Measurements from ENCODE around the gene FGFBP1. TPM values are rescaled to one million over a fixed set of nuclear protein-coding genes. Genes with fewer than 3 reads are reported as not detected.

The FGFBP1 gene
- total and polyA plus RNA-seq, 3 donors from 2014 or later = 1.1 TPM; not detected in 2

DNA sequence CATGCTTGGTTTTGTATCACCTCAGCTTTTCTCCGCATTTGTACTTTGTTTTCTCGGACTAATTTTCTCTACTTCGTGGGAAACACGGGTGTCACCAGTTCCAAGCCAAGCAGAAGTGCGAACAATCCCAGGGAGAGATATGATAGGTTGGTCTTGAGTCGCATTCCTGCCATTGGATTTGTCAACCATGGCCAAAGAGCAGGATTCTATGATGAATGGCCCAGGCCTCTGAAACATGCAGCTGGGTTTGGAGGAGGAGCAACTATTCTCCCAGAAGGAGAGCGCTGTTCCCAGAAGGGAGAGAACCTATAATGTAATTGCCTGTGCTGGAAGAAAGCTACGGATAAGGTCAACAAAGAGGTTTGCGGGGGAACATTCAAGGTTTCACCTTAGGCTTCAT, 10.3 kb upstream of the FGFBP1 start:
- Histone ChIP-seq H3K4me3 (no peak overlapping the region), H3K36me3 (ENCODE audit: low read depth, missing control alignments) (no peaks in the 10 kb centered on the region), H3K27me3 (no peaks in the 10 kb centered on the region), H3K27ac (no peak overlapping the region), H3K9me3 (no peaks in the 10 kb centered on the region), H3K4me1 (no peaks in the 10 kb centered on the region)
- DNase-seq = no peak
- 84 to 96% methylated on average over 9 of the region's 9 CpGs for WGBS, 2 donors
- intact Hi-C loops (cut with DNase I; ENCODE audit: low total_unique reads) = no loop called here
- TF ChIP-seq, protein P1, sequence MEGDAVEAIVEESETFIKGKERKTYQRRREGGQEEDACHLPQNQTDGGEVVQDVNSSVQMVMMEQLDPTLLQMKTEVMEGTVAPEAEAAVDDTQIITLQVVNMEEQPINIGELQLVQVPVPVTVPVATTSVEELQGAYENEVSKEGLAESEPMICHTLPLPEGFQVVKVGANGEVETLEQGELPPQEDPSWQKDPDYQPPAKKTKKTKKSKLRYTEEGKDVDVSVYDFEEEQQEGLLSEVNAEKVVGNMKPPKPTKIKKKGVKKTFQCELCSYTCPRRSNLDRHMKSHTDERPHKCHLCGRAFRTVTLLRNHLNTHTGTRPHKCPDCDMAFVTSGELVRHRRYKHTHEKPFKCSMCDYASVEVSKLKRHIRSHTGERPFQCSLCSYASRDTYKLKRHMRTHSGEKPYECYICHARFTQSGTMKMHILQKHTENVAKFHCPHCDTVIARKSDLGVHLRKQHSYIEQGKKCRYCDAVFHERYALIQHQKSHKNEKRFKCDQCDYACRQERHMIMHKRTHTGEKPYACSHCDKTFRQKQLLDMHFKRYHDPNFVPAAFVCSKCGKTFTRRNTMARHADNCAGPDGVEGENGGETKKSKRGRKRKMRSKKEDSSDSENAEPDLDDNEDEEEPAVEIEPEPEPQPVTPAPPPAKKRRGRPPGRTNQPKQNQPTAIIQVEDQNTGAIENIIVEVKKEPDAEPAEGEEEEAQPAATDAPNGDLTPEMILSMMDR (IDR thresholded peaks at IDR 0.05) = no peak
- TF ChIP-seq POLR2A (IDR thresholded peaks at IDR 0.05) = no peak

DNA sequence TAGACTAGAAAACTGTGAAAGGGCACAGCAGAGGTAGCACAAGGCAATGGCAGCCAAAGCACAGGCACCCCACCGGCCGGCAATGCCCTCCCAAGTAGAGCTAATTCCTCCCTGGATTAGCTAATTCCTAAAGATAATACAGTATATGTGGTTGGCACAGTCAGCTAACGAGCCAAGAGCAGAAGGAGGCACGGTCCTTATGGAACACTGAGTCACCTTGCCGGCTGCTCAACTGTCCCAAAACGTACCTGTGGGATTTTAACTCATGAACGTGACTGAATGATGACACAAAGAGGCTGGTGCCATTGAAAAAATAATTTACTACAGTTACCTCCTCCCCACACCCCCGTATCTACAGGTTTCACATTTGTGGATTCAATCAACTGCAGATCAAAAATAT, 9.1 kb upstream of the FGFBP1 start:
- Histone ChIP-seq H3K9me3 (no peaks in the 10 kb centered on the region), H3K36me3 (ENCODE audit: low read depth, missing control alignments) (no peaks in the 10 kb centered on the region)
- WGBS, 2 donors = 79 to 92% methylated on average over 8 of the region's 8 CpGs

DNA sequence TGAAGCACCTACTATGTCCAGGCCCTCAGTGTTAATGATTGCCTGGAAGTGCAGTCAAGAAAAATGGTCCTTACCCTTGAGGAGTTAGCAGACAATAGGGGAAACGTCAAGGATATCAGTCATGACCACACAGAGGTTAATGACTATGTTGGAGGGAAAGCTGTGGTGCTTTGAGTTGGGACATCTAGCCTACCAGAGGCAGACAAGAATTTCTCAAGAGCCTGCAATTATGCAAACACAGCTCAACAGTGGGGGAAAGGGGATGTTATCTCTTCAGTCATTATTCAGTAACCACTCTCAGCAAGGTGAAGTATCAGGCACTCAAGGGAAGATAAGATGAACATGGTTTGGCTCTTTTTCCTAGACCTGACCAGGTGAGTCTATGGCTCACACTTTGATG, 7.0 kb upstream of the FGFBP1 start:
- H3K27ac ChIP-seq = no peak overlapping the region
- no peaks in the 10 kb centered on the region for H3K36me3 ChIP-seq (ENCODE audit: low read depth, missing control alignments)
- no peaks in the 10 kb centered on the region for H3K27me3 ChIP-seq
- no peak for TF ChIP-seq POLR2A (IDR thresholded peaks at IDR 0.05)
- TF ChIP-seq, protein P1 (IDR thresholded peaks at IDR 0.05) = no peak
- DNase-seq = no peak
- no peaks in the 10 kb centered on the region for H3K9me3 ChIP-seq
- no peaks in the 10 kb centered on the region for H3K4me1 ChIP-seq
- 79 to 94% methylated on average over 1 of the region's 1 CpG for WGBS, 2 donors
- intact Hi-C loops (cut with DNase I; ENCODE audit: low total_unique reads) = no loop called here
- no peak overlapping the region for H3K4me3 ChIP-seq

More for the DNA sequence above, 9.1 kb upstream of the FGFBP1 start:
- TF ChIP-seq, protein P1 (IDR thresholded peaks at IDR 0.05) = no peak
- TF ChIP-seq POLR2A (IDR thresholded peaks at IDR 0.05) = no peak
- Histone ChIP-seq H3K27ac (no peak overlapping the region), H3K27me3 (no peaks in the 10 kb centered on the region), H3K4me1 (no peaks in the 10 kb centered on the region), H3K4me3 (no peak overlapping the region)
- intact Hi-C loops (cut with DNase I; ENCODE audit: low total_unique reads) = no loop called here
- no peak for DNase-seq

DNA sequence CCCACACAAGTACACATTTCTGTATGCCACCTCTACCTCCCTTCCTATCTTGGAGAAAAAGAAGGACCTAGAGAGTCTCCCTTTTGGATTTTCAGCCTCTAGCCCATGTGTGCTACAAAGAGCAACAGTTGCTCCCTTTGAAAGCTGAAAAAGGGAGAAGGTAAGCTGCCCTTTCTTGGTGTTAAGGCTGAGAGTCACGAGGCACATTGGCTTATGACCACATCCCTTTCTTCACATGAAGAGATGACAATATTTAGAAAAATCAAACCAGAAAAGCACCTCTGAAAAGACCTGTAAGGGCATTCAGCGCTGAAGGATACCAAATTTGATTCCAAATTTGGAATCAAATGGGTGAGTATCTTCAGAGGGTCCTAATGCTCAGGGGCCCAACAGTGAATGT, 6.4 kb upstream of the FGFBP1 start:
- 81 to 89% methylated on average over 2 of the region's 2 CpGs for WGBS, 2 donors
- no peak for DNase-seq
- H3K36me3 ChIP-seq (ENCODE audit: low read depth, missing control alignments) = no peaks in the 10 kb centered on the region

DNA sequence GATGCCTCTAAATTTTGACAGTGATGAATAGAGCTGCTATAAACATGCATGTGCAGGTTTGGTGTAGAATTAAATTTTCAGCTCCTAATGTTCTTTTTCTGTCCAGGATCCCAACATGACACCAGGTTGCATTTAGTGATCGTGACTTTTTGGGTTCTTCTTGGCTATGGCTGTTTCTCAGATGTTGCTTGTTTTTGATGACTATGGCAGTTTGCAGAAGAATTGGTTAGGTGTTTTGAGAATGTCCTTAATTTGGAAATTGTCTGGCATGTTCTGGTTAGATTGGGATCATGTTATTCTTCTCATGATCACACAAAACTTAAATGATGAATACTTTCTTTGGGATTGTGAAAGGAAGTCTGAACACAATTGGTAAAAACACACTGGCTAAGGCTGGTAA, 3.7 kb upstream of the FGFBP1 start:
- no peak for DNase-seq
- H3K9me3 ChIP-seq = no peaks in the 10 kb centered on the region
- TF ChIP-seq, protein P1 (IDR thresholded peaks at IDR 0.05) = no peak
- no peak for TF ChIP-seq POLR2A (IDR thresholded peaks at IDR 0.05)
- H3K36me3 ChIP-seq (ENCODE audit: low read depth, missing control alignments) = no peaks in the 10 kb centered on the region
- H3K4me3 ChIP-seq = no peak overlapping the region
- no peak overlapping the region for H3K27ac ChIP-seq
- H3K27me3 ChIP-seq = no peaks in the 10 kb centered on the region
- WGBS, 2 donors = 88 to 93% methylated on average over 1 of the region's 1 CpG
- intact Hi-C loops (cut with DNase I; ENCODE audit: low total_unique reads) = no loop called here
- no peaks in the 10 kb centered on the region for H3K4me1 ChIP-seq

More for the DNA sequence above, 6.4 kb upstream of the FGFBP1 start:
- Histone ChIP-seq H3K4me1 (no peaks in the 10 kb centered on the region), H3K27ac (no peak overlapping the region), H3K27me3 (no peaks in the 10 kb centered on the region), H3K9me3 (no peaks in the 10 kb centered on the region), H3K4me3 (no peak overlapping the region)
- intact Hi-C loops (cut with DNase I; ENCODE audit: low total_unique reads) = no loop called here
- TF ChIP-seq, protein P1 (IDR thresholded peaks at IDR 0.05) = no peak
- no peak for TF ChIP-seq POLR2A (IDR thresholded peaks at IDR 0.05)
